ENCODE measurements around the gene CTNND2. TPM values are rescaled to one million over a fixed set of nuclear protein-coding genes. Genes with fewer than 3 reads are reported as not detected.
"Not testable (repeated sequence)": the region's sequence is repeated elsewhere in the genome, so short reads cannot be mapped to it uniquely, and the experiment has no call there.

The CTNND2 gene
- total and polyA plus RNA-seq, 4 donors = 0.05 to 0.50 (median 0.27) TPM

DNA sequence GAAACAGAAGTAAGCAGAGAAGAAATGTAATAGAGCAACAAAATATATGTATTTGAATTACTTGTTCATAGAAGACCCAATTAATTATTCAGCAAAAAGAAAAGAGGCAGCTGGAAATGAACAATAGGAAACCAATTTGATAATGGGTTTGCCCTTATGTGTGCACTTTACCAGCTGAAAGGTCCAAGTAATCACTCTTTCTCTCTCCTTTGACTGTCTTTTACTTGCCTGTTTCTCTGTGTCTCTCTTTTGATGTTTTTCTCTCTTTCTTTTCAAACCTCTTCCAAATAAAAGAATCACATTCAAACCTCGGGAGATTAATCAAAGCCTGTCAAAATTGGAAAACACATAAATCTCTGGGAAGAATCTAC is 51.5 kb downstream of the CTNND2 start:
- 76% methylated on average over 1 of the region's 1 CpG for WGBS
- Histone ChIP-seq H3K27me3 (ENCODE audit: control insufficient read depth in 4 of 4, insufficient read depth in 4 of 4, low read length in 3 of 4) (no peaks in the 10 kb centered on the region), H3K27ac (ENCODE audit: low read depth in 1 of 2, low read length in 2 of 2) (no peak overlapping the region), H3K4me3 (ENCODE audit: low read depth in 1 of 3, low read length in 3 of 3) (no peak overlapping the region), H3K4me1 (ENCODE audit: control insufficient read depth in 4 of 4, insufficient read depth in 4 of 4, low read length in 3 of 4) (no peaks in the 10 kb centered on the region), H3K36me3 (ENCODE audit: control insufficient read depth in 4 of 4, insufficient read depth in 3 of 4, low read depth in 1 of 4, low read length in 3 of 4) (no peaks in the 10 kb centered on the region), H3K9me3 (ENCODE audit: control insufficient read depth in 4 of 4, low read length in 3 of 4) (no peaks in the 10 kb centered on the region), H3K9ac (ENCODE audit: low read depth in 1 of 2, low read length in 2 of 2) (no peak overlapping the region)
- DNase-seq (ENCODE audit: low spot score) = no peak
- TF ChIP-seq NR2F2 (IDR thresholded peaks at IDR 0.05) (no peak), RXRA (IDR thresholded peaks at IDR 0.05) (no peak), RAD21 (IDR thresholded peaks at IDR 0.05) (no peak), HNF4G (IDR thresholded peaks at IDR 0.05) (no peak), SP1 (IDR thresholded peaks at IDR 0.05) (no peak), YY1 (IDR thresholded peaks at IDR 0.05) (no peak)
- TF ChIP-seq, protein P1, sequence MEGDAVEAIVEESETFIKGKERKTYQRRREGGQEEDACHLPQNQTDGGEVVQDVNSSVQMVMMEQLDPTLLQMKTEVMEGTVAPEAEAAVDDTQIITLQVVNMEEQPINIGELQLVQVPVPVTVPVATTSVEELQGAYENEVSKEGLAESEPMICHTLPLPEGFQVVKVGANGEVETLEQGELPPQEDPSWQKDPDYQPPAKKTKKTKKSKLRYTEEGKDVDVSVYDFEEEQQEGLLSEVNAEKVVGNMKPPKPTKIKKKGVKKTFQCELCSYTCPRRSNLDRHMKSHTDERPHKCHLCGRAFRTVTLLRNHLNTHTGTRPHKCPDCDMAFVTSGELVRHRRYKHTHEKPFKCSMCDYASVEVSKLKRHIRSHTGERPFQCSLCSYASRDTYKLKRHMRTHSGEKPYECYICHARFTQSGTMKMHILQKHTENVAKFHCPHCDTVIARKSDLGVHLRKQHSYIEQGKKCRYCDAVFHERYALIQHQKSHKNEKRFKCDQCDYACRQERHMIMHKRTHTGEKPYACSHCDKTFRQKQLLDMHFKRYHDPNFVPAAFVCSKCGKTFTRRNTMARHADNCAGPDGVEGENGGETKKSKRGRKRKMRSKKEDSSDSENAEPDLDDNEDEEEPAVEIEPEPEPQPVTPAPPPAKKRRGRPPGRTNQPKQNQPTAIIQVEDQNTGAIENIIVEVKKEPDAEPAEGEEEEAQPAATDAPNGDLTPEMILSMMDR (IDR thresholded peaks at IDR 0.05; ENCODE audit: low read depth, low read length, missing input control) = no peak
- TF ChIP-seq, protein P2, sequence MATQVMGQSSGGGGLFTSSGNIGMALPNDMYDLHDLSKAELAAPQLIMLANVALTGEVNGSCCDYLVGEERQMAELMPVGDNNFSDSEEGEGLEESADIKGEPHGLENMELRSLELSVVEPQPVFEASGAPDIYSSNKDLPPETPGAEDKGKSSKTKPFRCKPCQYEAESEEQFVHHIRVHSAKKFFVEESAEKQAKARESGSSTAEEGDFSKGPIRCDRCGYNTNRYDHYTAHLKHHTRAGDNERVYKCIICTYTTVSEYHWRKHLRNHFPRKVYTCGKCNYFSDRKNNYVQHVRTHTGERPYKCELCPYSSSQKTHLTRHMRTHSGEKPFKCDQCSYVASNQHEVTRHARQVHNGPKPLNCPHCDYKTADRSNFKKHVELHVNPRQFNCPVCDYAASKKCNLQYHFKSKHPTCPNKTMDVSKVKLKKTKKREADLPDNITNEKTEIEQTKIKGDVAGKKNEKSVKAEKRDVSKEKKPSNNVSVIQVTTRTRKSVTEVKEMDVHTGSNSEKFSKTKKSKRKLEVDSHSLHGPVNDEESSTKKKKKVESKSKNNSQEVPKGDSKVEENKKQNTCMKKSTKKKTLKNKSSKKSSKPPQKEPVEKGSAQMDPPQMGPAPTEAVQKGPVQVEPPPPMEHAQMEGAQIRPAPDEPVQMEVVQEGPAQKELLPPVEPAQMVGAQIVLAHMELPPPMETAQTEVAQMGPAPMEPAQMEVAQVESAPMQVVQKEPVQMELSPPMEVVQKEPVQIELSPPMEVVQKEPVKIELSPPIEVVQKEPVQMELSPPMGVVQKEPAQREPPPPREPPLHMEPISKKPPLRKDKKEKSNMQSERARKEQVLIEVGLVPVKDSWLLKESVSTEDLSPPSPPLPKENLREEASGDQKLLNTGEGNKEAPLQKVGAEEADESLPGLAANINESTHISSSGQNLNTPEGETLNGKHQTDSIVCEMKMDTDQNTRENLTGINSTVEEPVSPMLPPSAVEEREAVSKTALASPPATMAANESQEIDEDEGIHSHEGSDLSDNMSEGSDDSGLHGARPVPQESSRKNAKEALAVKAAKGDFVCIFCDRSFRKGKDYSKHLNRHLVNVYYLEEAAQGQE (IDR thresholded peaks at IDR 0.05) = no peak

- Histone ChIP-seq H3K9me3 (ENCODE audit: control insufficient read depth in 4 of 4, low read length in 3 of 4) (no peaks in the 10 kb centered on the region), H3K9ac (ENCODE audit: low read depth in 1 of 2, low read length in 2 of 2) (no peak overlapping the region), H3K36me3 (ENCODE audit: control insufficient read depth in 4 of 4, insufficient read depth in 3 of 4, low read depth in 1 of 4, low read length in 3 of 4) (no peaks in the 10 kb centered on the region), H3K4me3 (ENCODE audit: low read depth in 1 of 3, low read length in 3 of 3) (no peak overlapping the region), H3K4me1 (ENCODE audit: control insufficient read depth in 4 of 4, insufficient read depth in 4 of 4, low read length in 3 of 4) (no peaks in the 10 kb centered on the region), H3K27me3 (ENCODE audit: control insufficient read depth in 4 of 4, insufficient read depth in 4 of 4, low read length in 3 of 4) (no peaks in the 10 kb centered on the region), H3K27ac (ENCODE audit: low read depth in 1 of 2, low read length in 2 of 2) (no peak overlapping the region)
- no peak for DNase-seq (ENCODE audit: low spot score)
- WGBS = 62% methylated on average over 4 of the region's 4 CpGs
- TF ChIP-seq ATF3 (IDR thresholded peaks at IDR 0.05) = no peak
- no peak for TF ChIP-seq MAX (IDR thresholded peaks at IDR 0.05)
These were observed 52.1 kb downstream of the CTNND2 start for GRCh38 chr5:11851965-11852716.

DNA sequence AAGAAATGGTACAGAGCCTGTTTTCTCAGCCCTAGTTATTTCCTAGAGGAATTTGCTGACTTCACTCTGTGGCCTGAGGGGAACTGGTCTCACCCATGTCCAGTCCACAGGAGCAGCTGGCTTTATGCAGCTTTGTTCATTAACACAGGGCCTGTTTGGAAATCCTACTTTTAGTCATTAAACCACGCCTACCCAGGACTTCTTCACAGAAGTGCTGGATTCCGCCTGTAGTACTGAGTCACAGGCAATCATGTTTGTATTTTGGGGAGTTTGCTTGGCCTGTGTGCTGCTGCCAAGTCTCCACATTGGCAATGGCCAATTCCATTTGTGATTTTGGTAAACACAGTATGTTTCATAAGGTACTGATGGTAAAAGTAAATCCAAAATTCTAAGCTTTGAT is 52.8 kb downstream of the CTNND2 start:
- Histone ChIP-seq H3K4me1 (ENCODE audit: control insufficient read depth in 4 of 4, insufficient read depth in 4 of 4, low read length in 3 of 4) (no peaks in the 10 kb centered on the region), H3K27me3 (ENCODE audit: control insufficient read depth in 4 of 4, insufficient read depth in 4 of 4, low read length in 3 of 4) (no peaks in the 10 kb centered on the region), H3K9me3 (ENCODE audit: control insufficient read depth in 4 of 4, low read length in 3 of 4) (no peaks in the 10 kb centered on the region), H3K9ac (ENCODE audit: low read depth in 1 of 2, low read length in 2 of 2) (no peak overlapping the region), H3K36me3 (ENCODE audit: control insufficient read depth in 4 of 4, insufficient read depth in 3 of 4, low read depth in 1 of 4, low read length in 3 of 4) (no peaks in the 10 kb centered on the region), H3K27ac (ENCODE audit: low read depth in 1 of 2, low read length in 2 of 2) (no peak overlapping the region), H3K4me3 (ENCODE audit: low read depth in 1 of 3, low read length in 3 of 3) (no peak overlapping the region)
- WGBS = 80% methylated on average over 2 of the region's 2 CpGs
- DNase-seq (ENCODE audit: low spot score) = no peak
- TF ChIP-seq, protein P3, sequence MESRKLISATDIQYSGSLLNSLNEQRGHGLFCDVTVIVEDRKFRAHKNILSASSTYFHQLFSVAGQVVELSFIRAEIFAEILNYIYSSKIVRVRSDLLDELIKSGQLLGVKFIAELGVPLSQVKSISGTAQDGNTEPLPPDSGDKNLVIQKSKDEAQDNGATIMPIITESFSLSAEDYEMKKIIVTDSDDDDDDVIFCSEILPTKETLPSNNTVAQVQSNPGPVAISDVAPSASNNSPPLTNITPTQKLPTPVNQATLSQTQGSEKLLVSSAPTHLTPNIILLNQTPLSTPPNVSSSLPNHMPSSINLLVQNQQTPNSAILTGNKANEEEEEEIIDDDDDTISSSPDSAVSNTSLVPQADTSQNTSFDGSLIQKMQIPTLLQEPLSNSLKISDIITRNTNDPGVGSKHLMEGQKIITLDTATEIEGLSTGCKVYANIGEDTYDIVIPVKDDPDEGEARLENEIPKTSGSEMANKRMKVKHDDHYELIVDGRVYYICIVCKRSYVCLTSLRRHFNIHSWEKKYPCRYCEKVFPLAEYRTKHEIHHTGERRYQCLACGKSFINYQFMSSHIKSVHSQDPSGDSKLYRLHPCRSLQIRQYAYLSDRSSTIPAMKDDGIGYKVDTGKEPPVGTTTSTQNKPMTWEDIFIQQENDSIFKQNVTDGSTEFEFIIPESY (IDR thresholded peaks at IDR 0.05) = no peak
- TF ChIP-seq RXRA (IDR thresholded peaks at IDR 0.05) (no peak), RAD21 (IDR thresholded peaks at IDR 0.05) (no peak), YY1 (IDR thresholded peaks at IDR 0.05) (no peak), TAF1 (conservative IDR thresholded peaks at IDR 0.05) (no peak), ATF3 (IDR thresholded peaks at IDR 0.05) (no peak), GABPA (IDR thresholded peaks at IDR 0.05 in 1 of 2, conservative IDR thresholded peaks at IDR 0.05 in 1 of 2) (no peak), EGR1 (IDR thresholded peaks at IDR 0.05; ENCODE audit: low read depth in 2 of 2) (no peak), SP1 (IDR thresholded peaks at IDR 0.05) (no peak)

DNA sequence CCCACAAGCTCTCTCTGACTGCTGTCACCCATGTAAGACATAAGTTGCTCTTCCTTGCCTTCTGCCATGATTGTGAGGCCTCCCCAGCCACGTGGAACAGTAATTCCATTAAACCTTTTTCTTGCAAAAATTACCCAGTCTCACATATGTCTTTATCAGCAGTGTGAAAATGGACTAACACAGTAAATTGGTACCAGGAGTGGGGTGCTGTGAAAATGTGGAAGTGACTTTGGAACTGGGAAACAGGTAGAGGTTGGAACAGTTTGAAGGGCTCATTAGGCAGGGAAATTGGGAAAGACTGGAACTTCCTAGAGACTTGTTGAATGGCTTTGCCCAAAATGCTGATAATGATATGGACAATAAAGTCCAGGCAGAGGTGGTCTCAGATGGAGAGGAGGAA is 75.7 kb downstream of the CTNND2 start:
- H3K9me3 ChIP-seq (ENCODE audit: control insufficient read depth in 4 of 4, low read length in 3 of 4) = peaks cover 0 to 13% (median 7%) of the 10 kb centered on the region in 4 donors
- H3K4me1 ChIP-seq (ENCODE audit: control insufficient read depth in 4 of 4, insufficient read depth in 4 of 4, low read length in 3 of 4) = not testable (repeated sequence)

More for the DNA sequence above, 75.7 kb downstream of the CTNND2 start:
- H3K36me3 ChIP-seq (ENCODE audit: control insufficient read depth in 4 of 4, insufficient read depth in 3 of 4, low read depth in 1 of 4, low read length in 3 of 4); H3K4me3 ChIP-seq (ENCODE audit: low read depth in 1 of 3, low read length in 3 of 3); H3K27me3 ChIP-seq (ENCODE audit: control insufficient read depth in 4 of 4, insufficient read depth in 4 of 4, low read length in 3 of 4); H3K9ac ChIP-seq (ENCODE audit: low read depth in 1 of 2, low read length in 2 of 2); DNase-seq (ENCODE audit: low spot score); H3K27ac ChIP-seq (ENCODE audit: low read depth in 1 of 2, low read length in 2 of 2): not testable (repeated sequence)
- 59% methylated on average over 1 of the region's 1 CpG for WGBS
